ENCODE measurements around the gene IGSF21.

IGSF21 gene

GRCh38 chr1:18182398-18183160 is 75.0 kb downstream of the IGSF21 start:
- no peak for DNase-seq

- no peak for DNase-seq
Measured at GRCh38 chr1:18183533-18183932, 75.9 kb downstream of the IGSF21 start.

- no peak for DNase-seq
Measured at GRCh38 chr1:18187054-18187453, 79.5 kb downstream of the IGSF21 start.

- no peak for DNase-seq
Measured at GRCh38 chr1:18188820-18189517, 81.4 kb downstream of the IGSF21 start.

GRCh38 chr1:18190598-18190997 is 83.0 kb downstream of the IGSF21 start:
- no peak for DNase-seq

- DNase-seq = no peak
Measured at GRCh38 chr1:18191037-18191436, 83.4 kb downstream of the IGSF21 start.

GRCh38 chr1:18191481-18192155 is 84.0 kb downstream of the IGSF21 start:
- DNase-seq = no peak

GRCh38 chr1:18192182-18192581 is 84.6 kb downstream of the IGSF21 start:
- no peak for DNase-seq

- DNase-seq = no peak
Measured at GRCh38 chr1:18192974-18193373, 85.4 kb downstream of the IGSF21 start.

- DNase-seq = no peak
Measured at GRCh38 chr1:18197299-18197698, 89.7 kb downstream of the IGSF21 start.

GRCh38 chr1:18198260-18198659 is 90.7 kb downstream of the IGSF21 start:
- no peak for DNase-seq

GRCh38 chr1:18199462-18199861 is 91.9 kb downstream of the IGSF21 start:
- DNase-seq = peak; percentile 53

GRCh38 chr1:18200136-18200717 is 92.6 kb downstream of the IGSF21 start:
- DNase-seq = no peak

GRCh38 chr1:18200918-18201317 is 93.3 kb downstream of the IGSF21 start:
- DNase-seq = no peak

- no peak for DNase-seq
Measured at GRCh38 chr1:18201997-18202719, 94.6 kb downstream of the IGSF21 start.

GRCh38 chr1:18203645-18204044 is 96.0 kb downstream of the IGSF21 start:
- DNase-seq = peak; percentile 39

- no peak for DNase-seq
Measured at GRCh38 chr1:18204575-18204974, 97.0 kb downstream of the IGSF21 start.

GRCh38 chr1:18205319-18205718 is 97.7 kb downstream of the IGSF21 start:
- DNase-seq = no peak

- DNase-seq = no peak
Measured at GRCh38 chr1:18211764-18212163, 104.2 kb downstream of the IGSF21 start.

- no peak for DNase-seq
Measured at GRCh38 chr1:18217398-18218043, 109.9 kb downstream of the IGSF21 start.

GRCh38 chr1:18229625-18230024 is 122.0 kb downstream of the IGSF21 start:
- peak; percentile 1 for DNase-seq

GRCh38 chr1:18230321-18230720 is 122.7 kb downstream of the IGSF21 start:
- peak; percentile 88 for DNase-seq

Data from NCI-H526 treated with DMSO at 0.1 percent for 48 hours (cell line).